Common myeloid progenitor, CD34-positive (primary cell): ENCODE measurements around the gene SLC2A5.
"Not testable (repeated sequence)": the region's sequence is repeated elsewhere in the genome, so short reads cannot be mapped to it uniquely, and the experiment has no call there.

Experiments
- CTCF ChIA-PET: fragments of 350-600 bp; sonication (Branson Sonifier 250); formaldehyde crosslinking; loops from one replicate; lab custom pipeline; 2021; ENCODE audit warnings: antibody characterized with exemption; lab: Charles Lee
- POLR2A ChIA-PET: fragments of 350-600 bp; sonication (Branson Sonifier 250); formaldehyde crosslinking; loops from one replicate; lab custom pipeline; 2021; ENCODE audit warnings: antibody characterized with exemption; lab: Charles Lee
- DNase-seq, 3 donors: peaks; one replicate each; pipeline versions ENCODE4 v3.0.0 to v3.0.0-alpha.2; 2013
- H3K27ac ChIP-seq, 2 experiments: 1 replicate in 1 of 2; 2 replicates in 1 of 2; pipeline ENCODE4 v1.7.0; 2013; ENCODE audit warnings: inconsistent platforms in 2 of 2, low read length in 2 of 2, mild to moderate bottlenecking in 2 of 2, low read depth in 1 of 2, moderate library complexity in 1 of 2; ENCODE audit not compliant: severe bottlenecking in 2 of 2, insufficient read depth in 1 of 2, poor library complexity in 1 of 2
- H3K27me3 ChIP-seq, 5 experiments: replicated peaks in 2 of 5; 1 replicate in 3 of 5; 2 replicates in 2 of 5; pipeline versions ENCODE4 v1.6.1 to v1.7.0; 2013; ENCODE audit warnings: low read length in 4 of 5, mild to moderate bottlenecking in 2 of 5, moderate library complexity in 2 of 5, inconsistent platforms in 1 of 5; ENCODE audit not compliant: insufficient read depth in 5 of 5, control insufficient read depth in 4 of 5
- H3K36me3 ChIP-seq, 4 experiments: 1 replicate in 2 of 4; 2 replicates in 2 of 4; pipeline versions ENCODE4 v1.6.1 to v1.7.0; 2013; ENCODE audit warnings: low read length in 3 of 4, control low read depth in 1 of 4, mild to moderate bottlenecking in 1 of 4; ENCODE audit not compliant: control insufficient read depth in 4 of 4, insufficient read depth in 4 of 4
- H3K4me1 ChIP-seq, 4 experiments: 1 replicate in 3 of 4; 2 replicates in 1 of 4; pipeline versions ENCODE4 v1.6.1 to v1.7.1; 2013; ENCODE audit warnings: low read length in 3 of 4, mild to moderate bottlenecking in 3 of 4, control low read depth in 1 of 4, inconsistent platforms in 1 of 4, moderate library complexity in 1 of 4; ENCODE audit not compliant: control insufficient read depth in 4 of 4, insufficient read depth in 4 of 4; ENCODE audit errors: control extremely low read depth in 1 of 4
- H3K4me3 ChIP-seq, 7 experiments: 1 replicate in 4 of 7; 2 replicates in 3 of 7; pipeline versions ENCODE4 v1.5.1 to v1.7.0; 2013; ENCODE audit warnings: mild to moderate bottlenecking in 7 of 7, low read length in 6 of 7, moderate library complexity in 6 of 7, inconsistent platforms in 2 of 7, low read depth in 2 of 7, control low read depth in 1 of 7; ENCODE audit not compliant: insufficient read depth in 4 of 7, control insufficient read depth in 1 of 7; ENCODE audit errors: extremely low read depth in 1 of 7
- H3K9me3 ChIP-seq, 5 experiments: 1 replicate in 4 of 5; 2 replicates in 1 of 5; pipeline versions ENCODE4 v1.6.1 to v1.7.1; 2013; ENCODE audit warnings: low read length in 4 of 5, mild to moderate bottlenecking in 2 of 5, inconsistent platforms in 1 of 5, low read depth in 1 of 5, moderate library complexity in 1 of 5; ENCODE audit not compliant: control insufficient read depth in 4 of 5, insufficient read depth in 2 of 5; ENCODE audit errors: control extremely low read depth in 1 of 5
- WGBS: methylation state at CpG from one replicate; pipeline ENCODE4 v1.1.5; 2013; ENCODE audit not compliant: insufficient coverage; 5-methylcytosine and 5-hydroxymethylcytosine counted together

SLC2A5 gene

DNA sequence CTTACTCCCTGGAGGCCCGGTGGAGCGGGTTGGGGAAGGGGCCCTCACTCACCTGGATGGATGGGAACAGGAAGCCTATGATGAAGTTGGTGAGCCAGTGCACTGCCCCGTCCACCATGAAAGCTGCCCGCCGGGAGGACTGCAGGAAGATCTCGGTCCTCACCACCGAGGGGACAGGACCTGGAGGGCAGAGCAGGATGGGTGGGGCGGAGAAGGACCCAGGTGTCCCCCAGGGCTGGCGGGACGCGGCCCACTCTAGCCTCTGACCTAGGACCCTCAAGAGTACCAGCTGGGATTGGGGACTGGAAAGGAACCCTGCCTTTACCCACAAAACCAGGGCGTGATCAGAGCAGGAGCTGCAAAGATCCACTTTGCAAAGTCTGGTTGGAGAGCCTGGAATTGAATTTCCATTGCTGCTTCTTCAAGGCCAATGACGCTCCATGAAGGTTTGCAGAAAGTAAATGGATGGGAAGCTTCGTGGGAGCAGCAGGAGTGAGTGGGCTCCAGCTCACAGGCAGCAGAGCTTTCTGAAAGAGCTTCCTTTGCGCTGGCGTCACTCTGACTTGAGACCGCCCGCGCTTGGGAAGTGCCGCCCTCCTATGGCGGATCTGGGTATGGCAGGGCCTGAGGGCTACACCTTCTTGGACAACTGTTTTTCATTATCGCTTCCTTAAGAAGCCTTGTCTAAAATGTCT lies 64.6 kb downstream of the SLC2A5 start:
- Histone ChIP-seq H3K9me3 (no peaks in the 10 kb centered on the region), H3K36me3 (no peaks in the 10 kb centered on the region), H3K4me3 (peak overlapping the region in 1 of 7 experiments; percentile 1), H3K27me3 (no peaks in the 10 kb centered on the region), H3K27ac (no peak overlapping the region), H3K4me1 (peaks cover 0 to 17% (median 11%) of the 10 kb centered on the region in 4 experiments)
- ChIA-PET POLR2A (interaction anchor here (0.6 to 0.9 kb wide), 3 partner anchors 16 to 113 kb away, joined by 3 to 8 read pairs (median 4); no protein-coding TSS in a partner anchor), CTCF (interaction anchor here (0.7 to 13.3 kb wide), 39 partner anchors 10 to 512 kb away, joined by 3 to 190 read pairs (median 5); no protein-coding TSS in a partner anchor)
- 35% methylated on average over 13 of the region's 22 CpGs for WGBS
- DNase-seq = peak; percentile 79 to 88 (median 83)

DNA sequence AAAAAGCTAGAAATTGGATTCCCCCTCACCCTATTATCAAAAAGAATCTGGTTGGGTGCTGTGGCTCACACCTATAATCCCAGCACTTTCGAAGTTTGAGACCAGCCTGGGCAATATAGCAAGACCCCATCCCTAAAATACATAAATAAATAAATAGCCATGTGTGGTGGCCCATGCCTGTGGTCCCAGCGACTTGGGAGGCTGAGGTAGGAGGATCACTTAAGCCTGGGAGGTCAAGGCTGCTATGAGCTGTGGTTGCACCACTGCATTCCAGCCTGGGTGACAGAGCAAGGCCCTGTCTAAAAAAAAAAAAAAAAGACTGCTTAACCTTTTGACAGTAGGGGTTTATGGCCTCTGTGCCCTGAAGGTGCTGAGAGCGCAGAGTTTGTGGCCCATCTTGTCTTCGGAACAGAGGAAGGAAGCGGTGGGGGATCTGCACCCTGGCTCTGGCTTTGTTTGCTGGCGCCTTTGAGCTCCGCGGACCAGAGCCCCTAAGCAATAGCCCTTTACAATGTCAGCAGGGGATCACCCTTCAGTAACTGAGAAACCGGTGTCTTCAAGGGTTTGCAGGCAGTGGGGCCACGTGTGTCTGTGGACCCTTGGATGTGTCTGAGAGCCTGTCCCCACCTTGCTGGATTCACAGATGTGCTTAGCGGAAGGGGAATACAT lies 65.3 kb downstream of the SLC2A5 start:
- H3K9me3 ChIP-seq = no peaks in the 10 kb centered on the region
- H3K27ac ChIP-seq = no peak overlapping the region
- H3K4me3 ChIP-seq = no peak overlapping the region
- H3K36me3 ChIP-seq = no peaks in the 10 kb centered on the region
- CTCF ChIA-PET = interaction anchor here (0.7 to 13.3 kb wide), 30 partner anchors 11 to 512 kb away, joined by 3 to 190 read pairs (median 6); no protein-coding TSS in a partner anchor
- no peaks in the 10 kb centered on the region for H3K27me3 ChIP-seq
- POLR2A ChIA-PET = interaction anchor here (0.6 to 0.9 kb wide), 2 partner anchors 33 to 114 kb away, joined by 3 to 8 read pairs; no protein-coding TSS in a partner anchor
- H3K4me1 ChIP-seq = peaks cover 0 to 16% (median 11%) of the 10 kb centered on the region in 4 experiments
- peak in 2 of 3 donors; percentile 46 to 50 for DNase-seq
- WGBS = 43% methylated on average over 8 of the region's 11 CpGs

DNA sequence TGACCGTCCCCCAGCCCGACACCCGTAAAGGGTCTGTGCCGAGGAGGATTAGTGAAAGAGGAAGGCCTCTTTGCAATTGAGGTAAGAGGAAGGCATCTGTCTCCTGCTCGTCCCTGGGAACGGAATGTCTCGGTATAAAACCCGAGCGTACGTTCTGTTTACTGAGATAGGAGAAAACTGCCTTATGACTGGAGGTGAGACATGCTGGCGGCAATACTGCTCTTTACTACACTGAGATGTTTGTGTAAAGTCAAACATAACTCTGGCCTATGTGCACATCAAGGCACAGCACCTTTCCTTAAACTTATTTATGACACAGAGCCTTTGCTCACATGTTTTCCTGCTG lies 67.2 kb downstream of the SLC2A5 start:
- POLR2A ChIA-PET, H3K27me3 ChIP-seq, H3K36me3 ChIP-seq, H3K27ac ChIP-seq, DNase-seq, H3K9me3 ChIP-seq, H3K4me3 ChIP-seq: not testable (repeated sequence)
- CTCF ChIA-PET = interaction anchor here (8.2 kb wide), 1 partner anchor 83 kb away, joined by 62 read pairs; no protein-coding TSS in a partner anchor
- H3K4me1 ChIP-seq = peaks cover 0 to 16% (median 11%) of the 10 kb centered on the region in 4 experiments
- 96% methylated on average over 10 of the region's 11 CpGs for WGBS

DNA sequence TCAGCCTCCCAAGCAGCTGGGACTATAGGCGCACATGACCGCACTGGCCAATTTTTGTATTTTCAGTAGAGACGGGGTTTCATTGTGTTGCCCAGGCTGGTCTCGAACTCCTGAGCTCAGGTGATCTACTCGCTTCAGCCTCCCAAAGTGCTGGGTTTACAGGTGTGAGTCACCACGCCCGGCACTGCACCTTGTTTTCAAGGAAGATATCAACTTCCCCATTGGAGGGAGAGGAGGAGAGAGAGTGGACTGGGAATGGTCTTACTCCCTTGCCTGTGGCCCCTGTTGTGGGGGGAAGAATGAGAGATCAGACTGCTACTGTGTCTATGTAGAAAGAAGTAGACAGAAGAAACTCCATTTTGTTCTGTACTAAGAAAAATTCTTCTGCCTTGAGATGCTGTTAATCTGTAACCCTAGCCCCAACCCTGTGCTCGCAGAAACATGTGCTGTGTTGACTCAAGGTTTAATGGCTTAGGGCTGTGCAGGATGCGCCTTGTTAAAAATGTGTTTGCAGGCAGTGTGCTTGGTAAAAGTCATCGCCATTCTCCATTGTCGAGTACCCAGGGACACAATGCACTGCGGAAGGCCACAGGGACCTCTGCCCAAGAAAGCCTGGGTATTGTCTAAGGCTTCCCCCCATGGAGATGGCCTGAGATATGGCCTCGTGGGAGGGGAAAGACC lies 67.8 kb downstream of the SLC2A5 start:
- WGBS = 98% methylated on average over 9 of the region's 13 CpGs
- H3K27me3 ChIP-seq, H3K9me3 ChIP-seq, H3K36me3 ChIP-seq, H3K4me3 ChIP-seq, H3K27ac ChIP-seq, DNase-seq: not testable (repeated sequence)
- ChIA-PET CTCF (interaction anchor here (1.4 kb wide), 1 partner anchor 12 kb away, joined by 7 read pairs; no protein-coding TSS in a partner anchor), POLR2A (interaction anchor here (0.6 kb wide), 1 partner anchor 519 kb away, joined by 3 read pairs; no protein-coding TSS in a partner anchor)
- peaks cover 0 to 16% (median 11%) of the 10 kb centered on the region in 4 experiments for H3K4me1 ChIP-seq

DNA sequence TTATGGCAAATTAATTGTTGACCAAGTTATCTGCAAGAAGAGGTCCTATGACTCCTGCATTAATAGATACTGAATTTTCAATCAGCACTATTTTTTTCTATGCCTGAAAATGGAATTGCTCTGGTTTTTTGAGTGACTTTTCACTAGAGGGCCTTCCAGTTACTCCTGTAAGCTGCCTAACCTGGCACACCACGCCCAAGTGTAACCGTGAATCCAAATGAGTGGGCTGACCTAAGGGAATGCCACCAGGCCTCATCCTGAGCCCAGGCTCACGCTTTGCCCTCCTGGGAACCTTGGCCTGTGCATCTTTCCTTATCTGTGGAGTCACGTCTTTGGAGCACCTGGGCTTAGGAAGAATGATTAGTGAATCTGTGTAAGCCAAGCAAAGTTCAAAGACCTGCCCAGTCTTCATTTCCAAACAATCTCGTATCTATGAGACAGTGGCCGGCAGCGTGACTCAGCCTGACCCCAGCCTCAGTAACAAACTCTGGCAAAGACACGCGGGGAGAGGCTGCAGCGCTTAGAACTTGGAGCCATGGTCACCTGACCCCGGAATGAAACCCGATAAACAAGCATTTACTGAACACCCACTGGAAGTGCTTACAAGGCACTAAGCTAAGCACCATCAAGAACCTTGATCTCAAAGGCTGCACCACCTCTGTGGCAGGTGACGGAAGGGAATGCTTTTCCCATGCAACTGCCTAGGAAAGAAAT lies 75.3 kb downstream of the SLC2A5 start:
- not testable (repeated sequence) for DNase-seq, H3K27ac ChIP-seq, H3K36me3 ChIP-seq, H3K9me3 ChIP-seq, H3K4me1 ChIP-seq, H3K27me3 ChIP-seq, H3K4me3 ChIP-seq
- ChIA-PET POLR2A (interaction anchor here (1.9 kb wide), 1 partner anchor 76 kb away, joined by 5 read pairs; no protein-coding TSS in a partner anchor), CTCF (interaction anchor here (1.5 to 12.8 kb wide), 3 partner anchors 23 to 77 kb away, joined by 4 to 133 read pairs (median 8); no protein-coding TSS in a partner anchor)
- WGBS = no CpG with 5 or more reads among the region's 13 CpGs

DNA sequence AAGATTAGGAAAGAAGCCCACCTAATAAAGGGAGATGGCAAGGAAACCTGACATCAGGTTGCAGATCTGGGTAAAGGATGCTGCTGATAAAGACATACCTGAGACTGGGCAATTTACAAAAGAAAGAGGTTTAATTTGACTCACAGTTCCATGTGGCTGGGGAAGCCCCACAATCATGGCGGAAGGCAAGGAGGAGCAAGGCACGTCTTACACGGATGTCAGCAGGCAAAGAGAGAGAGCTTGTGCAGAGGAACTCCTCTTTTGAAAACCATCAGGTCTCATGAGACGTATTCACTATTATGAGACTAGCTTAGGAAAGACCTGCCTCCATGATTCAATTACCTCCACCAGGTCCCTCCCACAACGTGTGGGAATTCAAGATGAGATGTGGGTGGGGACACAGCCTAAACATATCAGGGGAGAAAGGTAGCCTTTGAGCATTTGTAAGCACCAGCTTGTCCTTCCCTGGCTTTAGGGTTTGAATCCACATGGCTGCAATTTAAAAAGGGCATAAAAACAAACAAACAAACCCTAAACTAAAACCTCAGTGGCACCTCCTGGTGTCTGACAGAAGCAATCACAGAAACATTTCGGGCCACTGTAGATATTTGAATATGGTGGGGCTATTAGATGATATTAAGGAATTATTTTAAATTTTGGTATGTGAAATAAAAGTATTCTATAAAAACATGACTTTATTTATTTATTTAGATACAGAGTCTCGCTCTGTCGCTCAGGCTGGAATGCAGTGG lies 76.3 kb downstream of the SLC2A5 start:
- H3K27me3 ChIP-seq = no peaks in the 10 kb centered on the region
- H3K4me1 ChIP-seq = peaks cover 0 to 8% (median 2%) of the 10 kb centered on the region in 4 experiments
- ChIA-PET POLR2A (interaction anchor here (0.6 to 1.9 kb wide), 2 partner anchors 45 to 75 kb away, joined by 3 to 5 read pairs; no protein-coding TSS in a partner anchor), CTCF (interaction anchor here (1.2 to 12.8 kb wide), 6 partner anchors 11 to 109 kb away, joined by 3 to 133 read pairs (median 6); no protein-coding TSS in a partner anchor)
- H3K4me3 ChIP-seq = no peak overlapping the region
- no peaks in the 10 kb centered on the region for H3K9me3 ChIP-seq
- no peak overlapping the region for H3K27ac ChIP-seq
- DNase-seq = no peak
- WGBS = 100% methylated on average over 4 of the region's 8 CpGs
- no peaks in the 10 kb centered on the region for H3K36me3 ChIP-seq
